H1 (cell line): ENCODE results near the gene SLC13A3. TPM values are rescaled to one million over a fixed set of nuclear protein-coding genes. Genes with fewer than 3 reads are reported as not detected.

ENCODE experiments used
- CTCF ChIA-PET: fragments of 300-600 bp; sonication (Branson Sonifier 250); formaldehyde crosslinking; loops from one replicate; lab custom pipeline; 2021; ENCODE audit not compliant: partially characterized antibody; lab: Charles Lee
- POLR2A ChIA-PET: fragments of 300-600 bp; sonication (Branson Sonifier 250); formaldehyde crosslinking; loops from one replicate; lab custom pipeline; 2021; ENCODE audit warnings: inconsistent platforms; ENCODE audit not compliant: partially characterized antibody; lab: Charles Lee
- DNase-seq, 2 experiments: peaks; one replicate each; pipeline versions ENCODE4 v3.0.0 to v3.0.0-alpha.2; 2010 to 2022; ENCODE audit warnings: low spot score in 2 of 2, low read depth in 1 of 2, mixed read lengths in 1 of 2
- FAIRE-seq: peaks from 2 replicates; lab custom pipeline; 2011; peaks lifted over from hg19 to GRCh38; lab: Jason Lieb, UNC
- H2AFZ ChIP-seq: 2 replicates; pipeline ENCODE4 v1.8.1; 2012; ENCODE audit warnings: low read length, inconsistent platforms
- H2AK5ac ChIP-seq: 2 replicates; pipeline ENCODE4 v1.6.1; 2013; ENCODE audit warnings: low read depth, low read length
- H2BK120ac ChIP-seq: replicated peaks from 2 replicates; pipeline ENCODE3; 2013; ENCODE audit warnings: low read depth, low read length, inconsistent platforms
- H2BK12ac ChIP-seq: 2 replicates; pipeline ENCODE4 v1.6.1; 2013; ENCODE audit warnings: low read depth, low read length
- H2BK15ac ChIP-seq: 2 replicates; pipeline ENCODE4 v1.6.1; 2013; ENCODE audit warnings: low read length
- H2BK20ac ChIP-seq: 2 replicates; pipeline ENCODE4 v1.6.1; 2013; ENCODE audit warnings: low read length
- H2BK5ac ChIP-seq: 2 replicates; pipeline ENCODE4 v1.6.1; 2013; ENCODE audit warnings: low read depth, low read length
- H3K14ac ChIP-seq: 2 replicates; pipeline ENCODE4 v1.6.1; 2013; ENCODE audit warnings: inconsistent platforms; ENCODE audit not compliant: insufficient read length
- H3K18ac ChIP-seq: 2 replicates; pipeline ENCODE4 v1.6.1; 2013; ENCODE audit warnings: low read length; ENCODE audit errors: extremely low read depth
- H3K23ac ChIP-seq: 2 replicates; pipeline ENCODE4 v1.6.1; 2013; ENCODE audit warnings: inconsistent platforms; ENCODE audit not compliant: insufficient read length
- H3K23me2 ChIP-seq: 2 replicates; pipeline ENCODE4 v1.6.1; 2013; ENCODE audit warnings: low read depth, low read length
- H3K27ac ChIP-seq: 2 replicates; pipeline ENCODE4 v1.6.1; 2011; ENCODE audit warnings: low read depth, low read length, inconsistent platforms
- H3K27me3 ChIP-seq, 4 experiments: replicated peaks in 1 of 4; 1 replicate in 1 of 4; 2 replicates in 3 of 4; pipeline versions ENCODE4 v1.6.1 to v1.8.1; 2011 to 2013; ENCODE audit warnings: low read length in 3 of 4, mild to moderate bottlenecking in 3 of 4, inconsistent platforms in 2 of 4, mixed read lengths in 2 of 4, moderate library complexity in 1 of 4; ENCODE audit not compliant: control insufficient read depth in 3 of 4, insufficient read depth in 3 of 4; ENCODE audit errors: extremely low read depth in 1 of 4
- H3K36me3 ChIP-seq, 4 experiments: 2 replicates each; pipeline versions ENCODE4 v1.6.1 to v1.8.1; 2011 to 2013; ENCODE audit warnings: mild to moderate bottlenecking in 4 of 4, low read length in 3 of 4, moderate library complexity in 2 of 4, control low read depth in 1 of 4, inconsistent platforms in 1 of 4; ENCODE audit not compliant: insufficient read depth in 4 of 4, control insufficient read depth in 2 of 4
- H3K4ac ChIP-seq: replicated peaks from 2 replicates; pipeline ENCODE3; 2013; ENCODE audit warnings: low read length, low read depth, mixed read lengths, inconsistent platforms; ENCODE audit not compliant: insufficient read length
- H3K4me1 ChIP-seq, 4 experiments: replicated peaks in 1 of 4; 1 replicate in 1 of 4; 2 replicates in 3 of 4; pipeline versions ENCODE4 v1.6.1 to v1.8.1; 2011 to 2013; ENCODE audit warnings: low read length in 3 of 4, inconsistent platforms in 2 of 4, mixed read lengths in 1 of 4; ENCODE audit not compliant: insufficient read depth in 4 of 4, control insufficient read depth in 3 of 4
- H3K4me2 ChIP-seq, 2 experiments: 2 replicates each; pipeline versions ENCODE4 v1.6.1 to v1.8.1; 2011 to 2013; ENCODE audit warnings: low read depth in 2 of 2, low read length in 2 of 2, control low read depth in 1 of 2, inconsistent platforms in 1 of 2, mild to moderate bottlenecking in 1 of 2; ENCODE audit not compliant: insufficient read depth in 1 of 2
- H3K4me3 ChIP-seq, 4 experiments: fragments of 200-600, 300-600 bp in 1 of 4; sonication (generic), shearing (Covaris generic), sonication (Bioruptor Twin) in 1 of 4; 2 replicates each; pipeline versions ENCODE4 v1.5.1 to v1.8.1; 2011 to 2016; ENCODE audit warnings: low read length in 4 of 4, low read depth in 3 of 4, control low read depth in 2 of 4, inconsistent platforms in 2 of 4, mild to moderate bottlenecking in 2 of 4, mixed read lengths in 1 of 4, moderate library complexity in 1 of 4; ENCODE audit not compliant: insufficient read depth in 2 of 4; ENCODE audit errors: extremely low read depth in 1 of 4
- H3K56ac ChIP-seq: replicated peaks from 2 replicates; pipeline ENCODE3; 2013; ENCODE audit warnings: low read depth, mild to moderate bottlenecking, mixed read lengths, low read length, inconsistent platforms; ENCODE audit not compliant: insufficient read length
- H3K79me1 ChIP-seq: 2 replicates; pipeline ENCODE4 v1.6.1; 2013; ENCODE audit warnings: low read depth, low read length, control low read depth
- H3K79me2 ChIP-seq, 2 experiments: 2 replicates each; pipeline versions ENCODE4 v1.6.1 to v1.8.1; 2012 to 2013; ENCODE audit warnings: low read length in 2 of 2, mild to moderate bottlenecking in 2 of 2, inconsistent platforms in 1 of 2; ENCODE audit not compliant: insufficient read depth in 2 of 2, control insufficient read depth in 1 of 2
- H3K9ac ChIP-seq, 4 experiments: replicated peaks in 1 of 4; 1 replicate in 1 of 4; 2 replicates in 3 of 4; pipeline versions ENCODE4 v1.6.1 to v1.8.1; 2011 to 2013; ENCODE audit warnings: low read depth in 3 of 4, low read length in 3 of 4, control low read depth in 2 of 4, mild to moderate bottlenecking in 2 of 4, moderate library complexity in 2 of 4, inconsistent platforms in 1 of 4; ENCODE audit errors: extremely low read depth in 1 of 4
- H3K9me3 ChIP-seq, 2 experiments: 2 replicates each; pipeline versions ENCODE4 v1.6.1 to v1.8.1; 2012 to 2013; ENCODE audit warnings: mild to moderate bottlenecking in 2 of 2, moderate library complexity in 2 of 2, control low read depth in 1 of 2, inconsistent platforms in 1 of 2, low read depth in 1 of 2, low read length in 1 of 2, mixed read lengths in 1 of 2; ENCODE audit not compliant: insufficient read depth in 2 of 2
- H4K20me1 ChIP-seq, 2 experiments: replicated peaks in 1 of 2; 2 replicates each; pipeline versions ENCODE3 to v1.8.1; 2011 to 2013; ENCODE audit warnings: inconsistent platforms in 2 of 2, low read length in 2 of 2, mild to moderate bottlenecking in 1 of 2; ENCODE audit not compliant: insufficient read depth in 2 of 2, control insufficient read depth in 1 of 2
- H4K5ac ChIP-seq: 2 replicates; pipeline ENCODE4 v1.6.1; 2013; ENCODE audit warnings: low read length, low read depth, mixed read lengths, inconsistent platforms; ENCODE audit not compliant: insufficient read length
- H4K8ac ChIP-seq: 2 replicates; pipeline ENCODE4 v1.8.0; 2013; ENCODE audit warnings: mild to moderate bottlenecking, moderate library complexity, low read length, inconsistent platforms; ENCODE audit not compliant: insufficient read depth; ENCODE audit errors: extremely low read depth
- H4K91ac ChIP-seq: replicated peaks from 2 replicates; pipeline ENCODE3; 2013; ENCODE audit warnings: low read length, mixed read lengths, inconsistent platforms; ENCODE audit not compliant: insufficient read length
- CBX5 ChIP-seq: fragments of 300-800, 300-1000 bp; sonication (generic); IDR thresholded peaks from 2 replicates; pipeline ENCODE4 v1.7.1; 2016; ENCODE audit warnings: antibody characterized with exemption, low read length, low read depth
- CEBPB ChIP-seq: IDR thresholded peaks from 2 replicates; pipeline ENCODE4 v1.6.1; 2012; ENCODE audit warnings: low read depth, low read length
- CREB1 ChIP-seq: IDR thresholded peaks from 2 replicates; pipeline ENCODE4 v1.6.1; 2012; ENCODE audit warnings: inconsistent platforms
- CTBP2 ChIP-seq: IDR thresholded peaks from 2 replicates; pipeline ENCODE4 v1.7.0; 2011; ENCODE audit warnings: borderline replicate concordance, mild to moderate bottlenecking, moderate library complexity, mixed read lengths, low read length; ENCODE audit not compliant: insufficient read depth, insufficient read length
- FOSL1 ChIP-seq: IDR thresholded peaks from 2 replicates; pipeline ENCODE4 v1.6.1; 2011; ENCODE audit warnings: mild to moderate bottlenecking, low read depth, low read length, moderate library complexity; ENCODE audit not compliant: insufficient read depth
- GTF2F1 ChIP-seq: IDR thresholded peaks from 2 replicates; pipeline ENCODE4 v1.6.1; 2012; ENCODE audit warnings: low read depth, low read length, improper control_type of control experiment, borderline replicate concordance
- JUN ChIP-seq: IDR thresholded peaks from 2 replicates; pipeline ENCODE4 v1.6.1; 2011; ENCODE audit warnings: low read depth, mild to moderate bottlenecking, improper control_type of control experiment, low read length
- KDM4A ChIP-seq: IDR thresholded peaks from one replicate; pipeline ENCODE4 v1.7.1; 2012; ENCODE audit warnings: low read depth, mild to moderate bottlenecking, moderate library complexity, low read length, inconsistent platforms; ENCODE audit not compliant: severe bottlenecking
- KDM5A ChIP-seq: fragments of 200-600 bp; IDR thresholded peaks from 2 replicates; pipeline ENCODE4 v1.7.1; 2012; ENCODE audit warnings: mild to moderate bottlenecking, low read length, inconsistent platforms, mixed read lengths
- POLR2A ChIP-seq, 2 experiments: IDR thresholded peaks; 1 replicate in 1 of 2; 2 replicates in 1 of 2; pipeline ENCODE4 v1.6.1; 2011; ENCODE audit warnings: low read depth in 2 of 2, low read length in 2 of 2, mild to moderate bottlenecking in 2 of 2; ENCODE audit errors: control extremely low read depth in 1 of 2
- RXRA ChIP-seq: IDR thresholded peaks from 2 replicates; pipeline ENCODE4 v1.6.1; 2011; ENCODE audit warnings: low read depth, mild to moderate bottlenecking, low read length, moderate library complexity; ENCODE audit not compliant: insufficient read depth
- SIRT6 ChIP-seq: IDR thresholded peaks from one replicate; pipeline ENCODE4 v1.7.1; 2012; ENCODE audit warnings: low read length, inconsistent platforms
- SRF ChIP-seq: IDR thresholded peaks from 2 replicates; pipeline ENCODE4 v1.6.1; 2011; ENCODE audit warnings: mild to moderate bottlenecking, low read depth, low read length, moderate library complexity
- TAF1 ChIP-seq: IDR thresholded peaks from 2 replicates; pipeline ENCODE4 v1.6.1; 2011; ENCODE audit warnings: mild to moderate bottlenecking, low read depth, low read length
- TBP ChIP-seq: IDR thresholded peaks from 2 replicates; pipeline ENCODE4 v1.6.1; 2011; ENCODE audit warnings: low read depth, low read length, improper control_type of control experiment
- TEAD4 ChIP-seq: IDR thresholded peaks from 2 replicates; pipeline ENCODE4 v1.6.1; 2012; ENCODE audit warnings: low read depth, low read length, inconsistent platforms, mixed read lengths
- YY1 ChIP-seq: IDR thresholded peaks from 2 replicates; pipeline ENCODE4 v1.6.1; 2011; ENCODE audit warnings: low read depth, mild to moderate bottlenecking, low read length
- ZNF274 ChIP-seq: IDR thresholded peaks from 2 replicates; pipeline ENCODE4 v1.7.0; 2012; ENCODE audit warnings: low read length, borderline replicate concordance; ENCODE audit errors: extremely low read depth
- polyA plus RNA-seq, 7 experiments: library from polyadenylated mRNA; depleted of rRNA in 3 of 7; stranded (reverse) in 5 of 7; unstranded in 2 of 7; fragments of >200 nt in 5 of 7; fragments of 200-250 nt in 2 of 7; gene quantifications; 1 replicate in 5 of 7; 2 replicates in 1 of 7; 4 replicates in 1 of 7; pipeline versions ENCODE4 v1.2.1 to v1.2.3, GENCODE V29; 2011 to 2013; ENCODE audit warnings: missing spikeins in 2 of 7, mixed read lengths in 2 of 7
- total RNA-seq: library from RNA; stranded (reverse); fragmentation: NEBNext Ultra II Directional; extraction: Animal tissue kit (Norgen Biotek cat#: 25700); gene quantifications from 2 replicates; pipeline ENCODE4 v1.2.1, GENCODE V29; 2021

Gene SLC13A3
- total and polyA plus RNA-seq, 2 of the 8 experiments (the other 6 are each of a cell fraction or from before 2014, with no cell fraction given): 9.4 to 12.6 TPM

DNA sequence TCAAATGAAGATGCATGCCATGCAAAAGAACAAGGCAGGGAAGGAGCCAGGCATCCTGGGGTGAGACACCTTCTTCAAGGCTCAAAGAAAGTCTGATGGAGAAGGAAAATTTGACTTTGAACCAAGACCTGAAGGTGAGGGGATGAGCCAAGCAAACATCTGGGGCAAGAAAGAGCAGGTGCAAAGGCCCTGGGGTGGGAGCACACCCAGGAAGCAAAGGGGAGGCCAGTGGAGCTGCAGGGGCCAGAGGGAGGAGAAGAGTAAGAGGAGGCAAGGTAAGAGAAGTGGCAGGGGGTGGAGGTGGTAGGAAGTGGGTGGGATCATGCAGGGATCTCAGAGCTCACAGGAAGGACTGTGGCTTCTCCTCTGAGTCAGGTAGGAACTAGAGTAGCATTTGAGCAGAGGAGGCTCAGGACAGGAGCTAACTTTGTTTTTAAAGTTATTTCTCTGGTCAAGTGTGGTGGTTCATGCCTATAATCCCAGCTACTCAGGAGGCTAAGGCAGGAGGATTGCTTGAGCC is 49.6 kb downstream of the SLC13A3 start:
- TF ChIP-seq KDM5A (no peak), JUN (no peak), KDM4A (no peak), RXRA (no peak), FOSL1 (no peak), YY1 (no peak), CBX5 (no peak), GTF2F1 (no peak), POLR2A (IDR thresholded peaks at IDR 0.05; ENCODE audit: control extremely low read depth in 1 of 2, low read depth in 2 of 2, low read length in 2 of 2) (no peak), TAF1 (no peak), CEBPB (no peak), TBP (no peak), CTBP2 (no peak), CREB1 (no peak), ZNF274 (no peak), TEAD4 (no peak), SRF (no peak), SIRT6 (no peak)
- TF ChIP-seq, all 59 proteins: peak for 0
- no peaks in the 10 kb centered on the region for H3K4me1 ChIP-seq
- H3K4me2 ChIP-seq: no peak overlapping the region
- no peak overlapping the region for H2BK20ac ChIP-seq
- no peak overlapping the region for H2BK12ac ChIP-seq
- no peaks in the 10 kb centered on the region; the same call in 1 of the 2 replicates for H3K23me2 ChIP-seq
- FAIRE-seq (no peak), DNase-seq (no peak)
- no peak overlapping the region for H2AK5ac ChIP-seq
- no peaks in the 10 kb centered on the region for H3K79me2 ChIP-seq
- no peaks in the 10 kb centered on the region for H3K79me1 ChIP-seq
- CTCF ChIA-PET: interaction anchor here (1.2 kb wide), 1 partner anchor 39 kb away, joined by 4 read pairs; no protein-coding TSS in a partner anchor
- no peak overlapping the region for H2AFZ ChIP-seq
- no peak overlapping the region for H3K18ac ChIP-seq
- no peak overlapping the region for H4K8ac ChIP-seq
- no peak overlapping the region for H4K91ac ChIP-seq
- H3K14ac ChIP-seq: no peak overlapping the region
- no peak overlapping the region for H3K23ac ChIP-seq
- POLR2A ChIA-PET: no interaction called here
- H2BK15ac ChIP-seq: no peak overlapping the region
- H3K4ac ChIP-seq: no peak overlapping the region
- H2BK120ac ChIP-seq: no peak overlapping the region
- no peaks in the 10 kb centered on the region for H3K9me3 ChIP-seq
- no peaks in the 10 kb centered on the region for H3K36me3 ChIP-seq
- H3K9ac ChIP-seq: no peak overlapping the region
- no peaks in the 10 kb centered on the region for H3K27me3 ChIP-seq
- H4K20me1 ChIP-seq: no peaks in the 10 kb centered on the region
- no peak overlapping the region for H4K5ac ChIP-seq
- H2BK5ac ChIP-seq: no peak overlapping the region
- no peak overlapping the region for H3K27ac ChIP-seq
- H3K56ac ChIP-seq: no peak overlapping the region
- no peak overlapping the region for H3K4me3 ChIP-seq
